ENCODE data around the gene TSPAN5. TPM values are rescaled to one million over a fixed set of nuclear protein-coding genes. Genes with fewer than 3 reads are reported as not detected.
"Not testable (repeated sequence)": the region's sequence is repeated elsewhere in the genome, so short reads cannot be mapped to it uniquely, and the experiment has no call there.

The TSPAN5 gene
- total RNA-seq, 1 experiment from 2014 or later = 12.4 TPM

DNA sequence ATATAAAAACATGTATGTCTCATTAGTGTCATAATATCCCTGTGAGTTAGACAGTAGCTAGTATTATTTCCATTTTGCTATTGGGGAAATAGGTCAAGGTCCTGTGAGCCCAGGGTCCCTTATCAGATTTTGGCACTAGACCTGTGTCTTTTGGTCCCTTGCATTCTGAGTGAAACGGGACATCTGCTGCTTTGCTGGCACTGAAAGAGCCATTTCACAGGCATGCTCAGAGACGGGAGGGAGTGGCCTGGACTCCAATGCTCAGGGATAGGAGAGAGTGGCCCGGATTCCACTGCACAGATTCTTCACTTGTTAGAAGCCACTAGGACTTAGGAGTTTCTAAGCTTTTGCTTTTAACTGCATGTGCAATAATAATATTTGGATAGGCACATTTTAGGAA, 177.2 kb downstream of the TSPAN5 start:
- H3K4me1 ChIP-seq (replicated peaks; ENCODE audit: insufficient read depth) = peaks cover 58% of the 10 kb centered on the region
- CTCF ChIA-PET = no interaction called here
- intact Hi-C loops (cut with micrococcal nuclease; ENCODE audit: unreplicated experiment) = no loop called here

DNA sequence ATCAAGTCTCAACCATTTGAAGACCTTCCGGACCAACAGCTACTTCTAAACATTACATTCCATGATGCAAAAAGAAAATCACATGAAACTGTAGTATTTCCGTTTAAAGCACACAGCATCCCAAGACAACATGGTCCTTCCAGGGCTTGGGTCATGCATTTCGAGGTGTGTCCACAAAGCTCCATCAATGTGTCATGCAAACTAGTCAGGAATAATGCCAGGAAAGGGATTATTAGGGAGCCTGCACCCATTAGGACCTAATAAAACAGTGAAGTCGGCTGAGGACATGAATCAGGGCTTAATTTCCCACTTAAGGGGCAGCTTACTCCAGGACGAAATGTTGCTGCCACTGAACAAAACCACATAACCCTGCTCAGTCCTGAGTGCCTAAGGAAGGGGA, 177.9 kb downstream of the TSPAN5 start:
- no peak overlapping the region for H2AFZ ChIP-seq
- H3K4me3 ChIP-seq = peak overlapping the region; percentile 31; the same call in 1 of the 2 replicates
- H4K20me1 ChIP-seq (ENCODE audit: insufficient read depth) = no peaks in the 10 kb centered on the region
- BruUV-seq (replicated peaks) = no TSS peak
- no peaks in the 10 kb centered on the region for H3K27me3 ChIP-seq (ENCODE audit: insufficient read depth, low read depth)
- POLR2A ChIA-PET (ENCODE audit: unreplicated experiment) = no interaction called here
- H3K9me2 ChIP-seq (ENCODE audit: insufficient read depth) = no peaks in the 10 kb centered on the region
- H3K4me2 ChIP-seq = peak overlapping the region; percentile 66
- peak overlapping the region; percentile 68 for H3K27ac ChIP-seq
- H3F3A ChIP-seq (ENCODE audit: insufficient read depth, low read depth) = peaks cover 22% of the 10 kb centered on the region; the same call in 1 of the 2 replicates
- H3K79me2 ChIP-seq (ENCODE audit: low read depth) = 0 out of 2 replicates have a peak, but pooled peaks cover 9% of the 10 kb centered on the region
- H3K4me1 ChIP-seq (replicated peaks; ENCODE audit: insufficient read depth) = peaks cover 58% of the 10 kb centered on the region
- H3K9me3 ChIP-seq (ENCODE audit: insufficient read depth, low read depth) = no peaks in the 10 kb centered on the region
- no peak for TF ChIP-seq EZH2 (IDR thresholded peaks at IDR 0.05; ENCODE audit: low read depth)
- TF ChIP-seq, protein P1, sequence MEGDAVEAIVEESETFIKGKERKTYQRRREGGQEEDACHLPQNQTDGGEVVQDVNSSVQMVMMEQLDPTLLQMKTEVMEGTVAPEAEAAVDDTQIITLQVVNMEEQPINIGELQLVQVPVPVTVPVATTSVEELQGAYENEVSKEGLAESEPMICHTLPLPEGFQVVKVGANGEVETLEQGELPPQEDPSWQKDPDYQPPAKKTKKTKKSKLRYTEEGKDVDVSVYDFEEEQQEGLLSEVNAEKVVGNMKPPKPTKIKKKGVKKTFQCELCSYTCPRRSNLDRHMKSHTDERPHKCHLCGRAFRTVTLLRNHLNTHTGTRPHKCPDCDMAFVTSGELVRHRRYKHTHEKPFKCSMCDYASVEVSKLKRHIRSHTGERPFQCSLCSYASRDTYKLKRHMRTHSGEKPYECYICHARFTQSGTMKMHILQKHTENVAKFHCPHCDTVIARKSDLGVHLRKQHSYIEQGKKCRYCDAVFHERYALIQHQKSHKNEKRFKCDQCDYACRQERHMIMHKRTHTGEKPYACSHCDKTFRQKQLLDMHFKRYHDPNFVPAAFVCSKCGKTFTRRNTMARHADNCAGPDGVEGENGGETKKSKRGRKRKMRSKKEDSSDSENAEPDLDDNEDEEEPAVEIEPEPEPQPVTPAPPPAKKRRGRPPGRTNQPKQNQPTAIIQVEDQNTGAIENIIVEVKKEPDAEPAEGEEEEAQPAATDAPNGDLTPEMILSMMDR (conservative IDR thresholded peaks at IDR 0.05) = no peak
- DNase-seq = no peak
- CTCF ChIA-PET = no interaction called here
- intact Hi-C loops (cut with micrococcal nuclease; ENCODE audit: unreplicated experiment) = no loop called here
- H3K36me3 ChIP-seq (ENCODE audit: low read depth) = no peaks in the 10 kb centered on the region

More for the DNA sequence above, 177.2 kb downstream of the TSPAN5 start:
- Histone ChIP-seq H3K36me3 (ENCODE audit: low read depth) (no peaks in the 10 kb centered on the region), H3F3A (ENCODE audit: insufficient read depth, low read depth) (peaks cover 22% of the 10 kb centered on the region; the same call in 1 of the 2 replicates), H2AFZ (no peak overlapping the region), H4K20me1 (ENCODE audit: insufficient read depth) (no peaks in the 10 kb centered on the region), H3K79me2 (ENCODE audit: low read depth) (0 out of 2 replicates have a peak, but pooled peaks cover 9% of the 10 kb centered on the region), H3K27me3 (ENCODE audit: insufficient read depth, low read depth) (no peaks in the 10 kb centered on the region), H3K4me2 (no peak overlapping the region), H3K9me2 (ENCODE audit: insufficient read depth) (no peaks in the 10 kb centered on the region), H3K27ac (no peak overlapping the region), H3K4me3 (no peak overlapping the region), H3K9me3 (ENCODE audit: insufficient read depth, low read depth) (no peaks in the 10 kb centered on the region)
- no peak for TF ChIP-seq EZH2 (IDR thresholded peaks at IDR 0.05; ENCODE audit: low read depth)
- TF ChIP-seq, protein P1 (conservative IDR thresholded peaks at IDR 0.05) = no peak
- POLR2A ChIA-PET (ENCODE audit: unreplicated experiment) = no interaction called here
- DNase-seq = no peak
- no TSS peak for BruUV-seq (replicated peaks)

DNA sequence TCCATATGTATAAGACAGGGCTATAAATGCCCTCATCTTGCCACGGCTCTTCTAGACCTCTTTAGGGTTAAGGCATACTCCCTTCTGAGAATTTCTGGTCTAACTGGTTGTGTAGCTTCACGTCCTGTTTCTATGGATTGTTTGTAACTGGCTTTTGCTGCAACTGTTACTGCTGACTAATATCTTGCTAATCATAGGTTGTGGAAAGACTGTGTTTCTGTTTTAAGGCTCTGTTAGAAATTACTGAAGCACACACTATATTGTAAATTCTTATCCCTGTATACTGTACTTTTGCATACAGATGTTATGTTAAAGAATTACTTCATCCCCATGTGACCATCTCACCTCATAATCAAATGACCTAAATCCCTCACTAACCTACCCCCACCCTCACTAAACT, 178.8 kb downstream of the TSPAN5 start:
- H2AFZ ChIP-seq; H3K36me3 ChIP-seq (ENCODE audit: low read depth); H4K20me1 ChIP-seq (ENCODE audit: insufficient read depth); POLR2A ChIA-PET (ENCODE audit: unreplicated experiment); CTCF ChIA-PET; intact Hi-C loops (cut with micrococcal nuclease; ENCODE audit: unreplicated experiment); BruUV-seq (replicated peaks); H3K9me2 ChIP-seq (ENCODE audit: insufficient read depth); H3K9me3 ChIP-seq (ENCODE audit: insufficient read depth, low read depth); H3K27me3 ChIP-seq (ENCODE audit: insufficient read depth, low read depth); H3K79me2 ChIP-seq (ENCODE audit: low read depth): not testable (repeated sequence)
- peak overlapping the region; percentile 68 for H3K27ac ChIP-seq
- peaks cover 65% of the 10 kb centered on the region for H3K4me1 ChIP-seq (replicated peaks; ENCODE audit: insufficient read depth)
- peaks cover 22% of the 10 kb centered on the region; the same call in 1 of the 2 replicates for H3F3A ChIP-seq (ENCODE audit: insufficient read depth, low read depth)
- DNase-seq = peak; percentile 15 to 82
- H3K4me2 ChIP-seq = peak overlapping the region; percentile 66
- H3K4me3 ChIP-seq = peak overlapping the region; percentile 31; the same call in 1 of the 2 replicates

DNA sequence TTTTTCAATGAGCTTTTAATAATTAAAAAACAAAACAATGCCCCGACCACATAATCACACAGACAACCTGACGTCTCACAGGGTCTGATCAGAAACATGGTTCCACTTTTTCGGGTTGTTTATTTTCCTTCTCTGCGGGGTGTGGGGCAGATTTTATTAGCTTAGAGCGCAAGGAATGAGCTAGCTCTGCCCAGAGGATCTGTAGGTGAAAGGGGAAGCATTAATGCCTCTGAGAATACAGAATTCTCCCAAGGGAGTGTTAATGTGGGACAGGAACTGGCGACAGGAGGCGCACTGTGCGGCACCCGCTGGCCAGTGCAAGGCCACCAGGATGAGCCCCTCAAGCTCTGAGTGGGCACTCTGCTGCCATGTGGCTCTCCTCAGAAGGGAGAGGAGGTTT, 181.5 kb downstream of the TSPAN5 start:
- ChIA-PET CTCF (no interaction called here), POLR2A (ENCODE audit: unreplicated experiment) (no interaction called here)
- no peak for TF ChIP-seq EZH2 (IDR thresholded peaks at IDR 0.05; ENCODE audit: low read depth)
- TF ChIP-seq, protein P1 (conservative IDR thresholded peaks at IDR 0.05) = no peak
- intact Hi-C loops (cut with micrococcal nuclease; ENCODE audit: unreplicated experiment) = no loop called here
- no peak overlapping the region for H3K4me2 ChIP-seq
- peaks cover 18% of the 10 kb centered on the region for H3F3A ChIP-seq (ENCODE audit: insufficient read depth, low read depth)
- H2AFZ ChIP-seq = no peak overlapping the region
- 0 out of 2 replicates have a peak, but pooled peaks cover 4% of the 10 kb centered on the region for H3K9me3 ChIP-seq (ENCODE audit: insufficient read depth, low read depth)
- H3K27ac ChIP-seq = no peak overlapping the region
- peaks cover 45% of the 10 kb centered on the region for H3K4me1 ChIP-seq (replicated peaks; ENCODE audit: insufficient read depth)
- H3K4me3 ChIP-seq = no peak overlapping the region
- no TSS peak for BruUV-seq (replicated peaks)
- peaks cover 7% of the 10 kb centered on the region; the same call in 1 of the 2 replicates for H3K36me3 ChIP-seq (ENCODE audit: low read depth)
- H3K79me2 ChIP-seq (ENCODE audit: low read depth) = 0 out of 2 replicates have a peak, but pooled peaks cover 5% of the 10 kb centered on the region
- H3K27me3 ChIP-seq (ENCODE audit: insufficient read depth, low read depth) = no peaks in the 10 kb centered on the region
- no peaks in the 10 kb centered on the region for H3K9me2 ChIP-seq (ENCODE audit: insufficient read depth)
- no peaks in the 10 kb centered on the region for H4K20me1 ChIP-seq (ENCODE audit: insufficient read depth)
- no peak for DNase-seq
